GM04503 (cell line): ENCODE measurements around the gene ZNF135.
A peak's percentile ranks its signal among the peaks of the same experiment; 100 is the strongest.

Experiments used
- DNase-seq: peaks from one replicate; pipeline ENCODE4 v3.0.0-alpha.2; 2012; ENCODE audit warnings: low read depth

Gene ZNF135

GRCh38 chr19:58059003-58059670 lies at the start of gene ZNF135:
Gene ZNF135, plus strand, starts transcription at chr19:58059282. Its CDS starts 721 bp downstream, at chr19:58060003.
- peak; percentile 23 for DNase-seq

GRCh38 chr19:58009301-58009665 lies 49.8 kb upstream of the ZNF135 start:
- no peak for DNase-seq

DNA sequence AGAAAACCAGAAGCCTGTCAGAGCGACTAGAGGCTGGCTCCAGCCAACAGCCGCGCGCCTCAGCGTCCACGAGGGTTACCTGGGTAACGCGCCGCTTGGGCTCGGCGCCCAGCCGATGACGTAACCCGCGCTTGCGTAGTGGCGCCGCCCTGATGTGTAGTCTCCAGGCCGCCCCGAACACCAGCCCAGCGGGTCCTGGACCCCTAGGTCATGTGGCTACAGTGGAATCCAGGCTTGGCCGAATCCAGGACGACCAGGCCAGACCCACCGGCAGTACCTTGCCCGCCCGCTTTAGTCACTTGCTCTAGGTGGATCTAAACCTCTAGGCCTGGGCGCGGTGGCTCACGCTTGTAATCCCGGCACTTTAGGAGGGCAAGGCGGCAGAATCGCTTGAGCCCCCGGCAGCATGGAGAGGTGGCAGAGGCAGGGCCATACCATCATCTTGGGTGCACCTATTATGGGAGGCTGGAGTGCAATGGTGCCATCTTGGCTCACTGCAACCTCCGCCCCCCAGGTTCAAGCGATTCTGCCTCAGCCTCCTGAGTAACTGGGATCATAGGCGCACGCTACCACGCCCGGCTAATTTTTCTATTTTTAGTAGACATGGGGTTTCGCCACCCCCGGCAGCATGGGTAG lies 49.3 kb upstream of the ZNF135 start:
- DNase-seq, result no peak

- DNase-seq, result no peak
Measured at GRCh38 chr19:58010507-58010906, 48.6 kb upstream of the ZNF135 start.

DNA sequence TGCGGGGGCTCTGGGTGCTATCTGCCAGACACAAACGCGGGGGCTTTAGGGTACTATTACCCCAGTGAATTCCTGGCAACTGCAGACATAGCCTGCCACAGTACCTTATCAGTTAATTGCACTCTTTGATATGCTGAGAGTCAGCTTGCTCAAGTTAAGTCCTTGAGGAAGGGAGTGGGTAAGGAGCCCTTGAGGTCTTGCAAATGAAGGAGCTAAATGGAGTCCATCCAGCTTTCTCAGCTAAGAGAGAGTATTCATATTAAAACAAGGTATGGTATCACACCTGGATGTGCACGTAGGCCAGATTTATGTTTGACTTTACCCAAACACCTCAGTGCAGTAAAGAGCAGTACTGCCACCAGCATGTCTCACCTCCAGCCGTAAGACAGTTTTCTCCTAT lies 44.9 kb upstream of the ZNF135 start:
- no peak for DNase-seq

- no peak for DNase-seq
Measured at GRCh38 chr19:58020129-58020528, 39.0 kb upstream of the ZNF135 start.

DNA sequence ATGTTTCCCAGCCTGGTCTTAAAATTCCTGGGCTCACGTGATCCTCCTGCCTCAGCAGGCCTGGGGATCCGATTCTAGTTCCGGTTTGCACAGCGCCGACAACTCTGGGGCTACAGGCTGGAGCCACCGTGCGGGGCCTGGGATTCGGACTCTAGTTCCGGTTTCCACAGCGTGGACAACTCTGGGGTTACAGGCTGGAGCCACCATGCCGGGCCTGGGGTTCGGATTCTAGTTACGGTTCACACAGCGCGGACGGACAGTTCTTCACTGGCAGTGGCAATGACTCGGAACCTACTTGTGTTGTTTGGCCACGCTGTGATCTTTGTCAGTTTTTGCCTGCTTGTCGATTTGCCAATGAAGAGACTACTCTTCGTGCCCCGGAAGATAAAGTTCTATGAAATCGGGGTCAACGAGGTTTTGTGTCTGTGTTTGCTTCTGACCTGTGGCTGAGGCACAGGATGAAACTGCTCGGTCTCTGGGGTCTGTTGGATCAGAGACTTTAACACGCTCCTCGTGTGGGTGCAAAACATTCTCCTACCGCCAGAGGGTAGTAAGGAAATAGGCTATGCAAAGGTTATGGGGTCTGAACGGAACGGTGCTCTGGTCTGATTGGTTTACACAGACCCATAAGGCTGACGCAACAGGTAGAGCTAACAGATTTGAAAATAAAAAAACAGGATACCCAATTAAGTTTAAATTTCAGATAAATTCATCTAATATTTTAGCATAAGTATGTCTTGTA lies 37.4 kb upstream of the ZNF135 start:
- DNase-seq, result no peak

DNA sequence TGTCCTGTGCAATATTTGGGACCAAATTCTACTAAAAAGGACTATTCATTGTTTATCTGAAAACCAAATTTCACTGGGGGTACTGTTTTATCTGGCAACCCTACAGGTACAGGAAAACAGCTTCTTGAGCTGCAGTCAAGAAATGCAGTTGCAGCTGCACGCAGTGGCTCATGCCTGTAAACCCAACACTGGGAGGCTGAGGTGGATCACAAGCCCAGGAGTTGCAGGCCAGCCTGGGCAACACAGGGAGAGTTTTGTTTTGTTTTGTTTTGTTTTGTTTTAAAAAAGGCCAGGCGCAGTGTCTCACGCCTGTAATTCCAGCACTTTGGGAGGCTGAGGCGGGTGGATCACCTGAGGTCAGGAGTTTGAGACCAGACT lies 36.8 kb upstream of the ZNF135 start:
- no peak for DNase-seq

DNA sequence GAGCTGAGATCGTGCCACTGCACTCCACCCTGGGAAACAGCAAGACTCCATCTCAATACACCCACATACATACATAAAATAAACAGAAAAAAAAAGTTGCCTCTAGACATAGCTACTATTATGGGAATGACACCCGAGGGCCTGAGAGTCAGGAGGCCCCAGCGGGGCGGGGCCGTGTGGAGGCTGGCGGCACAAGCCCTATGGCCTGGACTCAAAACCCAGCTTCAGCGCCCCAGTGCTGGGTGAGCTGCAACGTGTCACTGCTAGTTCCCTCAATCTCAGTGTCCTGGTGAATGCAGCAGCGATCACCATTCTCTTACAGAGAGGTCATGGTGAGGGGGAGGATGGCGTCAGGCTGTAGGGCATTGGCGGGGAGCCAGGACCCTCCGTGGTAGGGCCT lies 34.4 kb upstream of the ZNF135 start:
- DNase-seq, result no peak

DNA sequence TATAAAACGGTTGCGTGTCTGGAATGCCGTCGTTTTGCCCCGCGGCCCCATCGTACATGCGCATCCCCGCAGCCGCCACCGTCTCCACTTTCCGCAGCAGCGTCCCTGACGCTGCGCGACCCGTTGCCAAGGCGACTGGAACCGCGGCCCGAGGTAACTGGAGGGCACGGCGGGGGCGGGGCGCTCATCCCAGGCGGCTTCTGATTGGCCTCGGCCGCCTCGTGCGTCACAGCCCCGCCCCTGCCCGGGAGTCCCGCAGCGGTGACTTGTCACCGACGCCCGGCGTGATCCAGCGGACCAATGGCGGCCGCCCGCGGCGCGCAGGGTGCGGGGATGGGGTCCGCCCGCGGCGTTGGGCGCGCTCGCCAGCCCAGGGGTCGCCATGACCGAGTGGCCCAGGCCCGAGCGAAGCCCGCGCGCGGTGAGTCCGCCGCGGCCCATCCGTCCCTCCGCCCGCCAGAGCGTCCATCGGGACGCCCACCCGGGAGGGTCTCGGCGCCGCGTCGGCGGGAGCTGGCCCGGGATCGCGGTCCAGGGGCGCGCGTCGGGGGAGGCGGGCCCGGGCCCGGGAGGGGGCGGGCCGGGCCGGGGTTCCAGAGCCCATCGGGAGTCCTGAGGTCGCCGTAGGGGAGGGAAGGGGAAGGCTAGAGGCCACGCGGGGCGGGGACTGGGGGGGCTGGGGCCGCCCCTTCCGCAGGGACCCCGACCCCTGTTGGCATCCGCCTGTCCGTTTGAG lies 25.2 kb upstream of the ZNF135 start, which contains the start of gene ZSCAN1:
TSS of gene ZSCAN1 (plus strand) at position 285 of the 736 bp plus-strand sequence. CDS start 3,812 bp downstream, outside the sequence.
- no peak for DNase-seq

- DNase-seq, result no peak
Measured at GRCh38 chr19:58034477-58034793, 24.6 kb upstream of the ZNF135 start.

DNA sequence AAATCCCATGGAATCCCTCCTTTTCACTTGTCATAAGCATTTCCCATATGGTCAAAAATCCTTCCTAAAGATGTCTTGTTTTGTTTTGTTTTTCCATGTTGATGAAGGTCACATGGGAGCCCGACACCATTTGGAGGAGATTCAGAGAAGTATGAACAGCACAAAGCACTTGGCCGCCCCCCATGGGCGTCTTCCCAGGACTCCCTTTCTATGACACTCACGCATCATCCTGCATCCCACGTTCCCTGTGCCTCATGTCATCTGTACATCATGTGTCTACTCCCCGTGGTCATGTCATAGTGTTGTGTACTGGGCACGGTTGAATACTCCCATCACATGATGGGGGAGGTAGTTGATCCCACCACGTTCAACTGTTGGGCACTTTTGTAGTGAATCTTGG lies 23.2 kb upstream of the ZNF135 start:
- no peak for DNase-seq

GRCh38 chr19:58037927-58038687 lies 21.0 kb upstream of the ZNF135 start:
- no peak for DNase-seq

- no peak for DNase-seq
Measured at GRCh38 chr19:58038688-58039204, 20.3 kb upstream of the ZNF135 start.

- no peak for DNase-seq
Measured at GRCh38 chr19:58040751-58041525, 18.1 kb upstream of the ZNF135 start.

- DNase-seq, result no peak
Measured at GRCh38 chr19:58042495-58043340, 16.4 kb upstream of the ZNF135 start.

DNA sequence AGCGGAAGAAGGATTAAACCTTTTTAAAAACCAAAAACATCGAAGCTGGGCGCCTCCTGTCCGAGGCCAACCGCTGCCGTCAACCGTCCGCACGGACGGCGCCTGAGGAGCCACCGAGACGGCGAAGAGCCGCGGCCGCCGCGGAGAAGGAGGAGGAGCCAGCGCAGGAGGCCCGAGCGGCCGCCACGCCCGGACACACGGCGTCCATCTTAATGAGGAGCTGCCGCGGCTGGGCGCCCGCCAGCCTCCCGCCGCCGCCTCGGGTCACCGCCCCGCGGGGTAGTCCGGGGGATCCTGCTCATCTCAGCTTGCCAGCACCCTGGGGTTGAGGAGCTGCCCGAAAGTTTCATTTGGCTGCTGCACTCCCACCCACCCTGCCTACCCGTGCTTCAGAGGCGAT lies 14.7 kb upstream of the ZNF135 start:
- DNase-seq, result no peak

DNA sequence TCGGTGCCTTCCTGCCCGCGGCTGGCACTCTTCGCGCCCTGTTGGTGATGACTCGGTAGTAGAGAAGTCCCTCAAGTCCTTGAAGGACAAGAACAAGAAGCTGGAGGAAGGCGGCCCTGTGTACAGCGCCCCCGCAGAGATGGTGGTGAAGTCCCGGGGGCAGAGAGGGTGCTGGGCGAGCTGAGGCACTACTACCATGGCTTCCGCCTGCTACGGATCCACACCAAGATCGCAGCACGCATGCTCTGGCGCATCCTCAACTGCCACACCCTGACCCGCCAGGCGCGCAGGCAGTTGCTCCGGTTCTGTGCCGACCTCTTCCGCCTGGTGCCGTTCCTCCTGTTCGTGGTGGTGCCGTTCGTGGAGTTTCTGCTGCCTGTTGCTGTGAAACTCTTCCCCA lies 14.2 kb upstream of the ZNF135 start:
- DNase-seq, result no peak

GRCh38 chr19:58045411-58046050 lies 13.6 kb upstream of the ZNF135 start:
- DNase-seq, result no peak
